GM18868 (cell line): Measurements from ENCODE around the gene MRM2.

Source experiments
- ATAC-seq: cut with Tn5 transposase; IDR thresholded peaks from one replicate; pipeline ENCODE4 v1.9.1; 2021; ENCODE audit warnings: mild to moderate bottlenecking, moderate library complexity; ENCODE audit not compliant: unreplicated experiment

The MRM2 gene

DNA sequence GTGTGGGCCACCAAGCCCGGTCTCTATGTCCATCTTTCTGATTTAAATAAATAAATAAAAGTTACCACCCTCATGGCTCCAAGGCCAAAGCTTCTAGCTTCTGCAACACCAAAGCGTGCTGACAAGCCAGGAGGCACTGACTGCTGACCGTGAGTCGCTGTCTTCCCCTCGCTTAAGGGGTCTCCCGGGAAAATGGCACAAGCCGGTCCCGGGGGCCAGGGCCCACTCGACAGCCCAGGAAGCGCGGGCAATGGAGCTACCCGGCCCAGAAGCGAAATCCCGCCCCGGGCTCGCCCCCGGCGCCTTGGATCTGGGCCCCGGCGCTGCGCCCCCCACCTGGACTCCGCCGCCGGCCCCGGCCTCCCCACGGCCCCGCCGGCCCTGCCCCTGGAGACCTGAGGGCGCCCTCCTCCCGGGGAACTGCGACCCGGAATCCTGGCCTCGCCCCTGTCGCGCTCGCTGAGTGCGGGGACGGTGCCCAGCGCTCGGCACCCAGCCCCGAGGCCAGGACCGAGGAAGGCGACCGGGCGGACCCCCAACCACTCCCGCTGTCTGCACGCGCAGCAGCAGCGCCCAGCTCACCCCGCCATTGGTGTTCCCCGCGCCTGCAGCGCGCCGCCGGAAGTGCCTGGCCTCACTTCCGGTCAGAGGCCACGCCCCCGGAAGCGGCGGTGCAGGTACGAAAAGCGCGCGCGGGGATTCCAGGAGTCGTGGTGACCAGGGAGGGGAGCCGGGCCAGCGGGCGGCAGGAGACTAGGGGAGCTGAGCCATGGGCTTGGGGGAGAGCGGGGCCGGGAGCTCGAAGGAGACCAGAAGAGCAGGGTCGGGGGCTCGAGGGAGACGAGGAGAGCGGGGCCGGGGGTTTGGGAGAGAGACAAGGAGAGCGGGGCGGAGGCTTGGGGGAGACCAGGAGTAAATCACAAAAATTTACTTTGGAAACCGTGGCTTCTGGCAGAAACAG lies at the start of gene MRM2, which contains the start of gene NUDT1:
MRM2 (minus strand) TSS at position 626 of the 961 bp plus-strand sequence; CDS start at position 590, 36 bp downstream.
NUDT1 (plus strand) TSS at position 647 of the 961 bp plus-strand sequence. CDS start 2,349 bp downstream, outside the sequence.
- ATAC-seq: peak; percentile 65

DNA sequence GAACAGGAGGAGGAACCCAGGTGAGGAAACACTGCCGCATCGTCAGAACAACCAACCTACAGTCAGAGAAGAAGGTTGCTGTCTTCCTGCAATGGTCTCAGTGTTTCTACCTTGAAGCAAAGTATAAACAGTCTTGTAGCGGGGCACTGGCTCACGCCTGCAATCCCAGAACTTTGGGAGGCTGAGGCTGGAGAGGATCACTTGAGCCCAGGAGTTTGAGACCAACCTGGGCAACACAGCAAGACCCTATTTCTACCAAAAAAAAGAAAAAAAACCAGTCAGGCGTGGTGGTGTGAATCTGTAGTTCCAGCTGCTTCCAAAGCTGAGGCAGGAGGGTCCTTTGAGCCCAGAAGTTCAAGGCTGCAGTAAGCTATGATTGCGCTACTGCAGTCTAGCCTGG lies 48.9 kb upstream of the MRM2 start:
- no peak for ATAC-seq

DNA sequence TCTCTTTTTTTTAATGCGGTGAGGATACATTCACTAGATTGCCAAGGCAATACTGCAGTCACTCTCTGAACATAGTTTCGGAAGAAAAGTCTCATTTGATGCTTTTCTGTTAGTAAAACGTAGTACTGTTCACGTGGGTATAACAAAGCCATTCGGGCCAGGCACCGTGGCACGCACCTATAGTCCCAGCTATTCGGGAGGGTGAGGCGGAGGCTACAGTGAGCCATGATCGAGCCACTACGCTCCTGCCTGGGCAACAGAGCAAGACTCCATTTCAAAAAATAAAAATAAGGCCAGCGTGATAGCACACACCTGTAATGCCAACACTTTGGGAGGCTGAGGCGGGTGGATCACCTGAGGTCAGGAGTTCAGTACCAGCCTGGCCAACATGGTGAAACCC lies 47.6 kb upstream of the MRM2 start:
- ATAC-seq: no peak

DNA sequence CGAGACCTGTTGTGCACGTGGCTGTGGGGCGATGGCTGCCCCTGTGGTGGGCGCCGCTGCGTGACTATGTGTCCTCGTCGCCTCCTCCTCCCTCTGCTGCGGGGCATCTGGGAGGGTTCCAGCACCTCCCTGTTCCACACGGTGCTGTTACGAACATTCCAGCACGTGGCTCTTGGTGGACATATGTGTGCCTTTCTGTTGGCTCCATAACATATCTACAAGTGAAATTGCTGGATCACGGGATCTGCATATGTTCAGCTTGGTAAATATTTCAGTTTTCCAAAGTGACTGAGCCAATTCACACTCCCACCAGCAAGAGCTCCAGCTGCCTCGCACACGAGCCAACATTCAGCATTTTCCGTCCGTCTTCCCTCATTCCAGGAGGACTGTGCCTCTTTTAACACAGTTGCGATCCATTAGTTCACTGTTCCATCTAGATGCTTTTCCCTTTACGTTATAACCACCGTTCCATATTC lies 47.1 kb upstream of the MRM2 start:
- ATAC-seq: no peak

DNA sequence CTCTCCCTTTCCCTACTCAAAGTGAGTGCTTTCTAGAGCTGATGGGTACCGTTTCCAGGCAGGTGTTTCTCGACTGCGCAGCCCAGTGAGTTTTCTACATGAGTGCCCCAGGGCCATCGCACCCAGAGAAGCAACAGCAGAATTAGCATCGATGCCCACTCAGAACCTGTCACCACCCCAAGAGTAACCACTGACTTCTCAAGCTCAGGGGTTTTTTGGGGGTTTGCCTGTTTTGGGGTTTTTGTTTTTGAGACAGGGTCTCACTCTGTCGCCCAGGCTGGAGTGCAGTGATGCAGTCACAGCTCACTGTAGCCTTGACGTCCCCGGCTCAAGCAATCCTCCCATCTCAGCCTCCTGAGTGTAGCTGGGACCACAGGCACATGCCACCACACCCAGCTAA lies 46.5 kb upstream of the MRM2 start:
- ATAC-seq: peak; percentile 89

DNA sequence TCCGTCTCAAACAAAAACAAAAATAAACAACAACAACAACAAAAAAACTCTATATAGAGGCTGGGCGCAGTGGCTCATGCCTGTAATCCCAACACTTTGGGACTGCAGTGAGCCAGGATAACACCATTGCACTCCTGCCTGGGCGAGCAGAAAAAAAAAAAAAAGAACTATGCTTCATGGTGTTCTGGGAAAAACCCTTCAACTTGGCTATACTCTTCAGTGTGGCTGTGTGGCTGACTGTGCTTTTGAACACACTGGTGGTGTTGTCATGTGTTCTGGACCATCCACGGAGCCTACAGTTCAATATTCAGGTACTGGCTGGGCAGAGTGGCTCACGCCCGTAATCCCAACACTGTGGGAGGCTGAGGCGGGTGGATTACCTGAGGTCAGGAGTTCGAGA lies 45.7 kb upstream of the MRM2 start:
- peak; percentile 19 for ATAC-seq

DNA sequence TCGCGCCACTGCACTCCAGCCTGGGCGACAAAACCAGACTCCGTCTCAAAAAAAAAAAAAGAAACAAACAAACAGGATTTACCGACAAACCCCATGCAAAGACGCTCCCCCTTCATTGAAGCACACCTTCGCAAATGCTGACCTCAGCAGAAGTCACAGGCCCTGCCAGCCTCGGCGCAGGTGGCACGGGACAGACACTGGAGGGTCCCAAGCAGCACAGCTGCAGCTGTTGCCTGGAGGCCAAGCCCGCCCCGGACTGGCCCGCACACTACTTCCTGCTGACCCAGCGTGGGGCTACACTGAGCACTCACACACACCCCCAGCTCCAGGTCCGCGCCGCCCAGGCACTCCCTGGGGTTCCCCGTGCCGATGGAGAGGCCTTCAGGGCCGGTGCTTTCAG lies 41.1 kb upstream of the MRM2 start:
- no peak for ATAC-seq

DNA sequence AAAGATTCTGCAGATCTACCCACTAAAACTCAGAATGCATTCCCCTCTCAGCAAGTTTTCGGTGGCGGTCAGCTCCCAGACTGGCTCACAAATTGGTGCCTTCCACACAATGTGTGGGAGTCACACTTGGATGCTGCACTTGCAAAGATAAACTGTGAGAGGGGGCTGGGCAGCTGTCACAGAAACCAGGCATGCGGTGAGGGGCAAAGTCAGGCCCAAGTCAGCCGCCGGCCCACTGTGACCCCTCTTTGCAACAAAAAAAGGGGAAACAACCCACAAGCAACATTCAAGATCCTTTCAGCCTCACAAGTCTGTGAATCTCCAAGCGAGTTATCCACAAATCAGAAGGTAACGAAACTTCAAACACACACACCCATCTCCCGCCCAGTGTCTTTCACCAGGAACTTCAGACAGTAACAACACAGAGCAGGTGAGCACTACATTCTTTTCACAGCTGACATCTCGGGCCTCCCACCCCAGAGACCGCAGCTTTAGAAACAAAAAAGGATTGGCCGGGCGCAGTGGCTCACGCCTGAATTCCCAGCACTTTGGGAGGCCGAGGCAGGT lies 40.3 kb upstream of the MRM2 start:
- ATAC-seq: no peak

DNA sequence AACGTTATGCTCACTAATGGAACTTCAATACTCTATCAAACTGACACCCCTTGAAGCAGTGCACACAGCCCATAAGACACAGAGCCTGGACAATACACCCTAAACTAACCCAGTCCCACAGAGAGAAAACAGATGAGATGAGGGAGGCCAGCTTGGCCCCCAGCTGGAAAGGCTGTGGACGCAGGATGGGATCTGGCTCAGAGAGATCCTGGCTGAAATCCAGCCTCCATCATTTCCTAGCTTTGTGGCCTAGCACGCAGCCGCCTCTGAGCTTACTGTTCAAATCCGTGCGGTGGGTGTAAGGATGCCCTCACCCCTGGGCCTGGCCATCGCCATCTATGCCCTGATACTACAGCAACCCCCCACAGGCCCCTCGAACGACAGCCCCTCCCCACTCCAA lies 39.5 kb upstream of the MRM2 start:
- ATAC-seq: no peak

DNA sequence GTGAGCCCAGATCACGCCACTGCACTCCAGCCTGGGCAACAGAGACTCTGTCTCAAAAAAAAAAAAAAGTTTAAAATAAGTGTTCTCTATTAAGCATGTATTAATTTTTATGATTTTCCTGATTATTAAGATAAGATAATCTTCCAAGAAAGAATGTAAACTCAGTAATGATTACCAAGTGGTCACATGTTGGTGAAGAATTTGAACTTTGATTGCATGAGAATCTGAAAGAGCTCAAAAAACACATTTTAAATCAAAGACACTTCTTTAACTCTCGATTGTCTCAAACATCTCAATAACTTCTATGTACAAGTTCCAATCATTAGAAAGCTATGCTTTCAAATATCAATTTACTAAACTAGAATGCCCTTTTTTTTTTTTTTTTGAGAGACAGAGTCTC lies 38.4 kb upstream of the MRM2 start:
- ATAC-seq: no peak

DNA sequence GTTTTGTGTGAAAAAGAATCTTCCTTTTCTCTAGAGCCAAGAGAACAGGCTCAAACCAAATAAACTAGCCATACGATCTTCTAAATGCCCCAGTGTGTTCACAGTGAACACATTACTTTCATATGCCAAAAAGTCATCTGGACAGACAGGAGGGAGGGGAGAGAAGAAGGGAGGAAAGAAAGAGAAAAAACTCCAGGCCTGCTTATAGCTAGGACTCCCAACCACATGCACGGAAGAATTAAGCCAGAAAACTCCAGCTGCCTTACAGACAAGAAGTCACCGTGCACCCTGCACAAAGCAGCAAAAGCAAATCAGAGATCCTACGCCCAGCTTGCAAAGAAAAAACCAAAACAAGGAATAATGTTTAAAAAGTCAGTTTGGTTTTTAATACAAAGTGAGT lies 37.9 kb upstream of the MRM2 start:
- ATAC-seq: no peak

DNA sequence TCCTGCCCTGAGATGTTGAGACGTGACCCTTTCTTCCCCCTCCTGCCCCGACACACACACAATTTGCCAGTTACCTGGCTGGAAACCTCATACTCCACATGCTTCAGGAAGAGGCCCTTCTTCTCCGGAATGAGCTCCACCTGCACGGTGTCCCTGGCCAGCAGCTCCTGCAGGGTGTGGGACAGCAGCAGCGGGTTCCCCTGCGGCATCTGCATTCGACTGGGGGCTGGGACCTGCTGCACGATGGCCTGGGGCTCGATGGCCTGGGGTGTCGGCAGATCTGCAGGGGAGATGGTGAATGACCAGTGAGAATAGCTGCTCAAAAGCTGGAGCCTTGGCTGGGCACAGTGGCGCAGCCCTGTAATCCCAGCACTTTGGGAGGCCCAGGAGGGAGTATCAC lies 36.0 kb upstream of the MRM2 start:
- no peak for ATAC-seq

DNA sequence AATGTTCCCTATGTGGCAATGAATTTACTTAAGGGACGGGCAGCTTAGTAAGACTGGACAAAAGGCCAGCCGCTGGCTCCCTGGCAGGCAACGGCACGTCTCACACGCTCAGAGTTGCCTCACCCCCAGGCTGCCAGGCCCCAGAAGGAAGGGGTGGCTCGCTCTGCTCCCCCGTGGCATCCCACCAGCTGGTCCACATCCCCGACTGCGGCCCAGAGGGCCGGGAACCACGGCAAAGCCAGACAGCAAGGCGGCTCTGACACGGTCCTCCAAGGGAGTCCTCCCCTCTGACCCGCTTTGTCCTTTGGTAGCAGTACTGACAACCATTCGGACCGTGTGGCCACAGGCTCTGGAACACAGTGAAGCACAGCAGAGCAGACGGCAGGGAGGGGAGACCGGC lies 34.1 kb upstream of the MRM2 start:
- no peak for ATAC-seq

DNA sequence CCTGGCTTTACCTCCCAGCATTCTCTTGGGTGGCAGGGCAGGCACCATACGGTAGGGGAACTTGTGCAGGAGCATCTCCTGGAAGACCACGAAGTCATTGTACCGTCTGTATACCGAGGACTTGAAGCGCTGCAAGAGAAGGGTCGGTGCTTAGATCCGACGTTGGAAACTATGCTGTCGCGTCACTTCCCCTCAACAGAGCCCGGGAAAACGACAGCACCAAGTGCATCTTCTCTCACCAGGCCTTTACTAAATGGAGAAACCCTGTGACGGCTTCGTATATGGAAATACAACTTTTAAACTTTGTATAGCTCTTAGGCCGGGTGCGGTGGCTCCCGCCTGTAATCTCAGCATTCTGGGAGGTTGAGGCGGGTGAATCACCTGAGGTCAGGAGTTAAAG lies 33.1 kb upstream of the MRM2 start:
- no peak for ATAC-seq

DNA sequence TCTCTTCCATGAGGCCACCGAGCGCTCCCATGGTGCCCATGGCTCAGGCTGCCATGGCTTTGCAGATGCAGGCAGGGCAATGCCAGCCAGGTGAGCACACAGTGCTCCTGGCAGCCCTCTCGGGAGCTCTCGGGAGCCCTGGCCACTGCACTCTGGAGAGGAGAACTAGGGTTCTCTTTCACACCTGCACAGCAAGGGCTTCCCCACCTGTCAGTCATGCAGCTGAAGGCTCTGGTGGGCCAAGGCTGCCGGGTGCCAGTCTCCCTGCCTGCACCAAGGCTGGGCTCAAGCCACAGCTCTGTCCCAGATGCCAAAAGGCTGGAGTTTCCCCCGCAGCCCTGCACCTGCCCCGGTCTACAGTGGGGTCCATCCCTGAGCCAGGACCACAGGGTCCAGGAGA lies 32.7 kb upstream of the MRM2 start:
- no peak for ATAC-seq

DNA sequence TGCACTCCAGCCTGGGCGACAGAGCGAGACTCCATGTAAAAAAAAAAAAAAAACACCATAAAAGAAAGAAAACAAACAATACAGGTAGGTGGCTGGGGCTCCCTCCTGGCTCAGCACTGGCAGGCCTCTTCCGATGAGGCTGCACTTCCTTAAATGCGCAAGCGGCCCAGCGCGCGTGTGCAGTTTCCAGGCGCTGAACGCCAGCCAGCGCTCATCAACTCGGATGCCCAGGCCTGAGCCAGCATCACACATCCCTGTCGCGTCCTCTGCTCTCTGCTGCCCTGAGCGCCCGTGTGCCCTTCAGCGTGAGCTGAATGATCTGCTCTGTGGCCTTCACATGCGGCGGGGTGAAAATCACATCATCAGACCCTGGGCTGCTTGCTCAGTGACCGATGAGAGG lies 31.9 kb upstream of the MRM2 start:
- no peak for ATAC-seq

DNA sequence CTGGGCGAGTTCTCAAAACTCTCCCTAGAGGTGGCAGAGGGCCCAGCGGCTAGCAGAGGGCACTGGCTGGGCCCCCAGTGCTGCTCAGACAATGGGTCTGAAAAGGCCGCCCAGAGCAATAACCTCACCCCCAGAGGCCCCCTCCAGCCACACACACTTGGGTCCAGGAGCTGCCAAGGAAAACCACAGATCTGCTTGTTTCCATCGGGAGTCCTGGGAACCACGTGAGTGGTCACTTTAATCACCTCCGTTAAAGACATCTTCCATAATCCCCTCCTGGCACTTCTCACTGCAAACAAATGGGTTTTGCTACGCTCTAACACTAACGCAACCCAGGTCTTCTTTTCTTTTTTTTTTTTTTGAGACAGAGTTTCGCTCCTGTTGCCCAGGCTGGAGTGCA lies 30.0 kb upstream of the MRM2 start:
- no peak for ATAC-seq

DNA sequence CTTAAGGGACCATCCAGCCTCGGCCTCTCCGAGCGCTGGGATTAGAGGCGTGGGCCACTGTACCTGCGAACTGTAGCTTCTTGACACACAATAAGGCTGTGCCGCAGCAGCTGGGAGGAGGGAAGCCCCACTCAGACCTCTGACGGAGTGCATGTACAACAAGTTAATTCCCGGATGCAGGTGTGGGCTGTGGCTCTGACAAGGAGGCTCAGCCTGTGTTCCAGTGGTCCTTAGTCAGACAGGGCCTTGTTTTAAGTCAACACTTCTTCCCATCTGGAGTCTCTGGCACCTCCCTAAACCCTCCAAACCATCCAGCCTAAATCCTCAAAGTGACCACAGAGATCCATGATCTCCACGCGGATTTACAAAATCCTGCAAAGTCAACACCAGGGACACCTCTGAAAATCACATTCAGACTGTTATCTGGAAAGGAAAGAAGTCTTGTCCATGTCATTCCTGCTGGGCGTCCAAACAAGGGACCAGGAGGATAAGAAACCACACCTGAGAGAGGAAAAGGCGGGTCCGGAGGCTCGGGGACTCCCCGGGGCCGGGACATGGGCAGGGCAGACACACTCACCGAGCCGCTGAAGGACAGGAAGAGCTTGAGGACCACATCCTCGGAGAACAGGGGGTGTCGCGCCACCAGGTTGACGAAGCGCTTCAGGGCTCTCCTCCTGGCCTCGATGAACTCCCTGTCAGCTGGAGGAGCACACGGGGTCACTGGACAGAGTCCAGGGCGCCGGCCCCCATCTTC lies 29.4 kb upstream of the MRM2 start:
- no peak for ATAC-seq

DNA sequence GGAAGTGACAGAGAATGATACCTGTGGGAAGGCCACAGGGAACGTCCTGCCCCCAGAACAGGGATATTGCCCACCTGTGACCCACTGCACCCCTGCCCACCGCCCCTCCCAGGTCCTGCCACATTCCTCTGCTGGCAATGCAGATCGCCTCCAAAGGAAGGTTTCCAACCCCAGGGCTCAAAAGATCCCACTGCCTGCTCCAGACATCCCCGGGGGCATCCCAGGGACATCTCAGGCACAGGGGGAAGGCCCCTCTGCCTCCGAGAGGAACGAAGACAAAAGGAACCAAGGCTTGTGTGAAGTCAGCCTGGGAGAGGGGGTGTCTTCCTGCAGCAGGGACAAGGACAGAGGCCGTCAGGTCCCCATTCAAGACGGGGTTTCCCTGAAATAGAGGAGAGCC lies 28.5 kb upstream of the MRM2 start:
- no peak for ATAC-seq

DNA sequence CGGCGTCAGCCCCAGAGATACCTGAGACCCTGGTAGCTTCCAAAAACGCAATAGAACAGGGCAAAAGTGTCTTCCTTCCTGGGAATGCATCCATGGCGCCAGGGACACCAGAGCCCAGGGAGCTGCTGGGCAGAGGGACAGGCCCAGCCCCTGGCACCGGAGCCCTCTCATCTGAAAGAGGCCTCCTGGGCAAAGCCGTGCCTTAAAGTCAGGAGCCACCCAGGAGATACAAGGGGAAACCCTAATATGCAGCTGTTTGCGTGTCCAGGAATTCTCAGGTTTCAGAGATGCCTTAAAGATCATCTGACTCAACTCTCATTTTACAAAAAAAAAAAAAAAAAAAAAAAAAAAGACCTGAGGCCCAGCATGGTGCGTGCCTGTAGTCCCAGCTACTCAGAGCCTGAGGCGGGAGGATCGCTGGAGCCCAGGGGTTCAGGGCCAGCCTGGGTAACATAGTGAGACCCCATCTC lies 28.0 kb upstream of the MRM2 start:
- no peak for ATAC-seq
